PC-9 (cell line): Measurements from ENCODE around the gene ATXN7L3B. TPM values are rescaled to one million over a fixed set of nuclear protein-coding genes. Genes with fewer than 3 reads are reported as not detected.

Source experiments
- BruUV-seq: library from RNA; stranded (reverse); fragments of 400-500 nt; replicated peaks from 2 replicates; lab custom pipeline; 2021; lab: Mats Ljungman, UMichigan
- CTCF ChIA-PET: fragments of 300-600 bp; sonication (Branson Sonifier 250); formaldehyde crosslinking; loops from one replicate; lab custom pipeline; 2022; ENCODE audit warnings: antibody characterized with exemption; lab: Charles Lee
- POLR2A ChIA-PET: fragments of 300-600 bp; sonication (Branson Sonifier 250); formaldehyde crosslinking; loops from one replicate; lab custom pipeline; 2022; ENCODE audit warnings: antibody characterized with exemption; ENCODE audit not compliant: unreplicated experiment; lab: Charles Lee
- DNase-seq, 2 experiments: peaks; one replicate each; pipeline versions ENCODE4 v3.0.0 to v3.0.0-alpha.2; 2015 to 2022; ENCODE audit warnings: mixed read lengths in 1 of 2
- H2AFZ ChIP-seq: fragments of 200-600 bp; sonication (generic); 2 replicates; pipeline ENCODE4 v1.8.1; 2017; ENCODE audit warnings: antibody characterized with exemption
- H3F3A ChIP-seq: fragments of 200-600 bp; sonication (generic); 2 replicates; pipeline ENCODE4 v1.8.1; 2017; ENCODE audit warnings: antibody characterized with exemption, mild to moderate bottlenecking, low read depth; ENCODE audit not compliant: insufficient read depth
- H3K27ac ChIP-seq: fragments of 200-600 bp; sonication (generic); 2 replicates; pipeline ENCODE4 v1.6.1; 2016; ENCODE audit warnings: mixed run types
- H3K27me3 ChIP-seq: fragments of 200-600 bp; sonication (generic); 2 replicates; pipeline ENCODE4 v1.6.1; 2016; ENCODE audit warnings: low read depth, mixed run types; ENCODE audit not compliant: insufficient read depth
- H3K36me3 ChIP-seq: fragments of 200-600 bp; sonication (generic); 2 replicates; pipeline ENCODE4 v1.6.1; 2016; ENCODE audit warnings: low read depth, mixed run types
- H3K4me1 ChIP-seq: fragments of 200-600 bp; sonication (generic); replicated peaks from 2 replicates; pipeline ENCODE4 v1.6.1; 2016; ENCODE audit warnings: mixed run types; ENCODE audit not compliant: insufficient read depth
- H3K4me2 ChIP-seq: fragments of 200-600 bp; sonication (generic); 2 replicates; pipeline ENCODE4 v1.6.1; 2017; ENCODE audit warnings: mixed run types
- H3K4me3 ChIP-seq: fragments of 200-600 bp; sonication (generic); 2 replicates; pipeline ENCODE4 v1.6.1; 2016; ENCODE audit warnings: mixed run types
- H3K79me2 ChIP-seq: fragments of 200-600 bp; sonication (generic); 2 replicates; pipeline ENCODE4 v1.6.1; 2017; ENCODE audit warnings: low read depth, mixed run types
- H3K9me2 ChIP-seq: fragments of 200-600 bp; sonication (generic); 2 replicates; pipeline ENCODE4 v1.8.1; 2017; ENCODE audit warnings: mild to moderate bottlenecking; ENCODE audit not compliant: insufficient read depth
- H3K9me3 ChIP-seq: fragments of 200-600 bp; sonication (generic); 2 replicates; pipeline ENCODE4 v1.8.1; 2016; ENCODE audit warnings: low read depth; ENCODE audit not compliant: insufficient read depth
- H4K20me1 ChIP-seq: fragments of 200-600 bp; sonication (generic); 2 replicates; pipeline ENCODE4 v1.8.1; 2017; ENCODE audit not compliant: insufficient read depth
- CTCF ChIP-seq: fragments of 200-600 bp; sonication (generic); conservative IDR thresholded peaks from 2 replicates; pipeline ENCODE4 v1.6.1; 2017; ENCODE audit warnings: mixed run types, antibody characterized with exemption, mild to moderate bottlenecking, moderate library complexity
- EZH2 ChIP-seq: fragments of 200-600 bp; sonication (generic); IDR thresholded peaks from 2 replicates; pipeline ENCODE4 v1.8.0; 2017; ENCODE audit warnings: antibody characterized with exemption, low read depth
- intact Hi-C: fragments of 100-400 bp; cut with micrococcal nuclease; formaldehyde crosslinking; loops from one replicate; pipeline ENCODE4 v1.10.0; 2022; ENCODE audit not compliant: unreplicated experiment
- total RNA-seq: library from RNA; stranded (reverse); gene quantifications from 2 replicates; pipeline ENCODE4 v1.2.3, GENCODE V29; 2021

Gene ATXN7L3B
- total RNA-seq, 1 experiment from 2014 or later: 31.6 TPM

GRCh38 chr12:74535536-74535935, 2.1 kb upstream of the ATXN7L3B start:
- POLR2A ChIA-PET: no interaction called here
- peaks cover 28% of the 10 kb centered on the region for H3K79me2 ChIP-seq
- H3K4me3 ChIP-seq: no peak overlapping the region
- H3K4me1 ChIP-seq: peaks cover 21% of the 10 kb centered on the region
- no peaks in the 10 kb centered on the region; the same call in 1 of the 2 replicates for H3K9me2 ChIP-seq
- CTCF ChIA-PET: no interaction called here
- TF ChIP-seq EZH2 (no peak), CTCF (no peak)
- no peak for DNase-seq
- peaks cover 19% of the 10 kb centered on the region for H3K36me3 ChIP-seq
- no peaks in the 10 kb centered on the region for H3K9me3 ChIP-seq
- intact Hi-C loops: loop anchor here (5.0 to 10.0 kb wide), 3 partner anchors 123 to 601 kb away; no protein-coding TSS in a partner anchor
- H3K4me2 ChIP-seq: no peak overlapping the region
- H3F3A ChIP-seq: peaks cover 9% of the 10 kb centered on the region
- H2AFZ ChIP-seq: no peak overlapping the region
- BruUV-seq: no TSS peak
- H3K27ac ChIP-seq: no peak overlapping the region
- H3K27me3 ChIP-seq: no peaks in the 10 kb centered on the region
- H4K20me1 ChIP-seq: peaks cover 17% of the 10 kb centered on the region

- H3K9me3 ChIP-seq: no peaks in the 10 kb centered on the region
- peak in 1 of 2 experiments; percentile 55 for DNase-seq
- peak overlapping the region; percentile 87 for H3K4me3 ChIP-seq
- intact Hi-C loops: loop anchor here (5.0 to 10.0 kb wide), 3 partner anchors 125 to 602 kb away; no protein-coding TSS in a partner anchor
- peaks cover 23% of the 10 kb centered on the region for H3K4me1 ChIP-seq
- H2AFZ ChIP-seq: peak overlapping the region; percentile 92
- ChIA-PET CTCF (interaction anchor here (0.8 kb wide), 1 partner anchor 62 kb away, joined by 3 read pairs; no protein-coding TSS in a partner anchor), POLR2A (no interaction called here)
- H3F3A ChIP-seq: peaks cover 9% of the 10 kb centered on the region
- no peak for TF ChIP-seq EZH2
- peak; percentile 89 for TF ChIP-seq CTCF
- H4K20me1 ChIP-seq: peaks cover 23% of the 10 kb centered on the region
- H3K27me3 ChIP-seq: no peaks in the 10 kb centered on the region
- TSS peak; percentile 89 for BruUV-seq
- H3K27ac ChIP-seq: peak overlapping the region; percentile 80
- H3K4me2 ChIP-seq: peak overlapping the region; percentile 93
- H3K9me2 ChIP-seq: no peaks in the 10 kb centered on the region; the same call in 1 of the 2 replicates
- peaks cover 27% of the 10 kb centered on the region for H3K36me3 ChIP-seq
- peaks cover 45% of the 10 kb centered on the region for H3K79me2 ChIP-seq
These were observed 419 bp upstream of the ATXN7L3B start for GRCh38 chr12:74537126-74537706.

DNA sequence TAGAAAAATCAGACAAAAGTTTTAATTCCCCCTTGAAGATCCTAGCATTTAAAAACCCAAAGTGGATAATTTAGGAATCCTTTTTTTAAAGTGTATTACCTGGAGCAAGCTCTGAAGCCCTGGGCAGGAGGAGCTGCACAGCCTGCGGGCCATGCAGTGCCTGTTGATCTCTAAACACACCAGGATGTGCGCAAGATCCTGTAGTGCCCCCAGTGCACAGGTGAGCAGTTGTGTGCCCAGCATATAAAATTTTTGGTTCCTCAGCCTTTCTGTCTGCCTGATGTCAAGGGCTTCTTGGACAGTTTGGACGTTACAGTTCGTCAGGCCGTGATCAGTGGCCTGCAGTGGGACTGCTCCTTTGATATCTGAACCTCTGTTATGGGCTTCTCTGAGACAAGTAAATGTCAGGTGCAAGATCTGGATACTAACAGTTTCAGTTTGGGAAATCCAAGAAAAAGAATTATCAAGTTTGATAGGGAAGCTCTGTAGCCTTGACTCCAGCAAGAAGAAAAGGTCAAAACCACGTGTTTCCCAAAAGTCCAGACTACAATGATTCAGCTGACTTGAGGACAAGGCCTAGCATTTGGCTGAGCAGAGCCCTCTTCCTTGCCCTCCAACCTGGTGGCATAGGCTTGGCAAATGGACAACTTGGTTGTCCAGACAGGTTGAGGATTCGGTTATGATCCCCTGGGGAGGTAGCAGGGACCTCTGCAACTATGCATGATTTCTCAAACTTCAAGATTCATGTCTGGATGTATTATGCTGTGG, 1.0 kb downstream of the ATXN7L3B start:
- intact Hi-C loops: loop anchor here (5.0 to 10.0 kb wide), 3 partner anchors 126 to 604 kb away; no protein-coding TSS in a partner anchor
- TF ChIP-seq CTCF: no peak
- POLR2A ChIA-PET: no interaction called here

More for the DNA sequence above, 1.0 kb downstream of the ATXN7L3B start:
- peak overlapping the region; percentile 92 for H2AFZ ChIP-seq
- peak overlapping the region; percentile 80 for H3K27ac ChIP-seq
- peaks cover 52% of the 10 kb centered on the region for H3K79me2 ChIP-seq
- no peaks in the 10 kb centered on the region for H3K9me3 ChIP-seq
- BruUV-seq: no TSS peak
- H4K20me1 ChIP-seq: peaks cover 23% of the 10 kb centered on the region
- H3K36me3 ChIP-seq: peaks cover 36% of the 10 kb centered on the region
- no peaks in the 10 kb centered on the region for H3K9me2 ChIP-seq
- peaks cover 23% of the 10 kb centered on the region for H3K4me1 ChIP-seq
- DNase-seq: peak in 1 of 2 experiments; percentile 9
- no peaks in the 10 kb centered on the region for H3K27me3 ChIP-seq
- peaks cover 12% of the 10 kb centered on the region for H3F3A ChIP-seq
- H3K4me3 ChIP-seq: peak overlapping the region; percentile 87
- H3K4me2 ChIP-seq: peak overlapping the region; percentile 93
- CTCF ChIA-PET: no interaction called here
